ENCODE measurements around the gene CALN1.

GRCh38 chr7:71925663-71926062 is 486.5 kb downstream of the CALN1 start:
- TF ChIP-seq, protein P1, sequence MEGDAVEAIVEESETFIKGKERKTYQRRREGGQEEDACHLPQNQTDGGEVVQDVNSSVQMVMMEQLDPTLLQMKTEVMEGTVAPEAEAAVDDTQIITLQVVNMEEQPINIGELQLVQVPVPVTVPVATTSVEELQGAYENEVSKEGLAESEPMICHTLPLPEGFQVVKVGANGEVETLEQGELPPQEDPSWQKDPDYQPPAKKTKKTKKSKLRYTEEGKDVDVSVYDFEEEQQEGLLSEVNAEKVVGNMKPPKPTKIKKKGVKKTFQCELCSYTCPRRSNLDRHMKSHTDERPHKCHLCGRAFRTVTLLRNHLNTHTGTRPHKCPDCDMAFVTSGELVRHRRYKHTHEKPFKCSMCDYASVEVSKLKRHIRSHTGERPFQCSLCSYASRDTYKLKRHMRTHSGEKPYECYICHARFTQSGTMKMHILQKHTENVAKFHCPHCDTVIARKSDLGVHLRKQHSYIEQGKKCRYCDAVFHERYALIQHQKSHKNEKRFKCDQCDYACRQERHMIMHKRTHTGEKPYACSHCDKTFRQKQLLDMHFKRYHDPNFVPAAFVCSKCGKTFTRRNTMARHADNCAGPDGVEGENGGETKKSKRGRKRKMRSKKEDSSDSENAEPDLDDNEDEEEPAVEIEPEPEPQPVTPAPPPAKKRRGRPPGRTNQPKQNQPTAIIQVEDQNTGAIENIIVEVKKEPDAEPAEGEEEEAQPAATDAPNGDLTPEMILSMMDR (IDR thresholded peaks at IDR 0.05; ENCODE audit: low read depth, low read length) = no peak
- TF ChIP-seq EZH2phosphoT487 (IDR thresholded peaks at IDR 0.05; ENCODE audit: low read depth) = no peak
